ENCODE results near the gene C5AR2.

- TF ChIP-seq CTCF (IDR thresholded peaks at IDR 0.05; ENCODE audit: low read length) (no peak), EZH2 (IDR thresholded peaks at IDR 0.05; ENCODE audit: borderline replicate concordance, low read length) (no peak)
These were observed 57.2 kb downstream of the C5AR2 start for GRCh38 chr19:47389150-47389556.

Data from OCI-LY1 (cell line).